Osteocyte (in vitro differentiated cells): Measurements from ENCODE around the gene PCGF3. TPM values are rescaled to one million over a fixed set of nuclear protein-coding genes. Genes with fewer than 3 reads are reported as not detected.
A peak's percentile ranks its signal among the peaks of the same experiment; 100 is the strongest.

ENCODE experiments used
- DNase-seq: peaks from one replicate; pipeline ENCODE4 v3.0.0; 2021; ENCODE audit warnings: mixed read lengths; ENCODE audit not compliant: unreplicated experiment; ENCODE audit errors: extremely low spot score
- H3K27ac Mint-ChIP-seq: one replicate; pipeline ENCODE4 v1.8.0; 2021; ENCODE audit warnings: mild to moderate bottlenecking, mixed read lengths; ENCODE audit not compliant: unreplicated experiment
- H3K27me3 Mint-ChIP-seq: one replicate; pipeline ENCODE4 v1.8.0; 2021; ENCODE audit warnings: mixed read lengths; ENCODE audit not compliant: unreplicated experiment
- H3K36me3 Mint-ChIP-seq: one replicate; pipeline ENCODE4 v1.8.0; 2021; ENCODE audit warnings: mixed read lengths; ENCODE audit not compliant: unreplicated experiment
- H3K4me1 Mint-ChIP-seq: one replicate; pipeline ENCODE4 v1.8.0; 2021; ENCODE audit warnings: mixed read lengths; ENCODE audit not compliant: unreplicated experiment
- H3K4me3 Mint-ChIP-seq: one replicate; pipeline ENCODE4 v1.8.0; 2021; ENCODE audit warnings: mild to moderate bottlenecking, moderate library complexity, mixed read lengths; ENCODE audit not compliant: unreplicated experiment
- H3K9me3 Mint-ChIP-seq: one replicate; pipeline ENCODE4 v1.8.0; 2021; ENCODE audit warnings: mixed read lengths; ENCODE audit not compliant: unreplicated experiment
- CTCF ChIP-seq: fragments of 200-600 bp; sonication (generic); IDR thresholded peaks from 2 replicates; pipeline ENCODE4 v1.5.0; 2021; ENCODE audit warnings: antibody characterized with exemption, mild to moderate bottlenecking, moderate library complexity
- total RNA-seq: library from RNA; stranded (reverse); gene quantifications from 2 replicates; pipeline ENCODE4 v1.2.1, GENCODE V29; 2021

The PCGF3 gene
- total RNA-seq, 1 donor from 2014 or later, result 70.0 TPM

- H3K4me3 Mint-ChIP-seq, result peak overlapping the region; percentile 32
- no peak overlapping the region for H3K27ac Mint-ChIP-seq
- no peak for DNase-seq
- no peaks in the 10 kb centered on the region for H3K27me3 Mint-ChIP-seq
- H3K36me3 Mint-ChIP-seq, result peaks cover 4% of the 10 kb centered on the region
- no peaks in the 10 kb centered on the region for H3K9me3 Mint-ChIP-seq
- peaks cover 14% of the 10 kb centered on the region for H3K4me1 Mint-ChIP-seq
- TF ChIP-seq CTCF, result no peak
Observed at GRCh38 chr4:676871-677235, 28.8 kb upstream of the PCGF3 start.

GRCh38 chr4:677431-678293 lies 28.0 kb upstream of the PCGF3 start:
- H3K4me1 Mint-ChIP-seq, result peaks cover 14% of the 10 kb centered on the region
- peak overlapping the region; percentile 32 for H3K4me3 Mint-ChIP-seq
- no peak for TF ChIP-seq CTCF
- H3K27ac Mint-ChIP-seq, result no peak overlapping the region
- no peak for DNase-seq
- no peaks in the 10 kb centered on the region for H3K27me3 Mint-ChIP-seq
- no peaks in the 10 kb centered on the region for H3K9me3 Mint-ChIP-seq
- no peaks in the 10 kb centered on the region for H3K36me3 Mint-ChIP-seq

GRCh38 chr4:678331-679103 lies 27.1 kb upstream of the PCGF3 start:
- Mint-ChIP-seq H3K27me3 (no peaks in the 10 kb centered on the region), H3K4me1 (peaks cover 9% of the 10 kb centered on the region), H3K27ac (no peak overlapping the region), H3K36me3 (no peaks in the 10 kb centered on the region), H3K9me3 (no peaks in the 10 kb centered on the region), H3K4me3 (no peak overlapping the region)
- TF ChIP-seq CTCF, result no peak
- no peak for DNase-seq

- no peak overlapping the region for H3K27ac Mint-ChIP-seq
- H3K9me3 Mint-ChIP-seq, result no peaks in the 10 kb centered on the region
- no peaks in the 10 kb centered on the region for H3K36me3 Mint-ChIP-seq
- H3K4me1 Mint-ChIP-seq, result peaks cover 11% of the 10 kb centered on the region
- H3K27me3 Mint-ChIP-seq, result no peaks in the 10 kb centered on the region
- no peak overlapping the region for H3K4me3 Mint-ChIP-seq
- no peak for TF ChIP-seq CTCF
- DNase-seq, result no peak
Observed at GRCh38 chr4:679104-679481, 26.5 kb upstream of the PCGF3 start.

- no peak for DNase-seq
- H3K27me3 Mint-ChIP-seq, result no peaks in the 10 kb centered on the region
- H3K36me3 Mint-ChIP-seq, result no peaks in the 10 kb centered on the region
- no peak overlapping the region for H3K4me3 Mint-ChIP-seq
- H3K9me3 Mint-ChIP-seq, result no peaks in the 10 kb centered on the region
- H3K27ac Mint-ChIP-seq, result no peak overlapping the region
- H3K4me1 Mint-ChIP-seq, result peaks cover 11% of the 10 kb centered on the region
- TF ChIP-seq CTCF, result no peak
Observed at GRCh38 chr4:679629-680028, 26.0 kb upstream of the PCGF3 start.
